GM12864 (cell line): ENCODE data around the gene CRYBG1.

Experiments
- DNase-seq: peaks from one replicate; pipeline ENCODE4 v3.0.0-alpha.2; 2011; ENCODE audit warnings: low read depth
- H3K4me3 ChIP-seq: 2 replicates; pipeline ENCODE4 v1.5.1; 2011; ENCODE audit warnings: mild to moderate bottlenecking, low read depth, low read length, control low read depth
- CTCF ChIP-seq: IDR thresholded peaks from 2 replicates; pipeline ENCODE4 v1.5.1; 2011; ENCODE audit warnings: low read depth, mild to moderate bottlenecking, moderate library complexity, low read length, control low read depth, inconsistent platforms; ENCODE audit errors: missing control alignments

The CRYBG1 gene

GRCh38 chr6:106495014-106495413, 134.5 kb downstream of the CRYBG1 start:
- DNase-seq = no peak
- H3K4me3 ChIP-seq = no peak overlapping the region
- TF ChIP-seq CTCF = no peak

GRCh38 chr6:106496823-106497222, 136.3 kb downstream of the CRYBG1 start:
- no peak for DNase-seq
- H3K4me3 ChIP-seq = no peak overlapping the region
- no peak for TF ChIP-seq CTCF

- no peak overlapping the region for H3K4me3 ChIP-seq
- DNase-seq = no peak
- TF ChIP-seq CTCF = no peak
These were observed 141.4 kb downstream of the CRYBG1 start for GRCh38 chr6:106501960-106502371.

- no peak overlapping the region for H3K4me3 ChIP-seq
- DNase-seq = no peak
- no peak for TF ChIP-seq CTCF
These were observed 142.0 kb downstream of the CRYBG1 start for GRCh38 chr6:106502559-106502958.

- no peak overlapping the region for H3K4me3 ChIP-seq
- no peak for TF ChIP-seq CTCF
- no peak for DNase-seq
These were observed 147.8 kb downstream of the CRYBG1 start for GRCh38 chr6:106508277-106508676.

- no peak for TF ChIP-seq CTCF
- H3K4me3 ChIP-seq = no peak overlapping the region
These were observed 148.3 kb downstream of the CRYBG1 start for GRCh38 chr6:106508834-106509233.

GRCh38 chr6:106509420-106510089, 149.0 kb downstream of the CRYBG1 start:
- peak; percentile 43 for TF ChIP-seq CTCF
- peak overlapping the region; percentile 93 for H3K4me3 ChIP-seq
- DNase-seq = no peak

More at GRCh38 chr6:106508834-106509233, 148.3 kb downstream of the CRYBG1 start:
- no peak for DNase-seq
